ENCODE measurements around the gene ARF1.

ARF1 gene

GRCh38 chr1:228050571-228051231 is 31.8 kb upstream of the ARF1 start:
- peak; percentile 57 for DNase-seq (ENCODE audit: low spot score)

GRCh38 chr1:228058172-228058948 is 24.1 kb upstream of the ARF1 start:
- no peak for DNase-seq (ENCODE audit: low spot score)

- DNase-seq (ENCODE audit: low spot score) = no peak
Observed at GRCh38 chr1:228058949-228059633, 23.4 kb upstream of the ARF1 start.

GRCh38 chr1:228059634-228060457 is 22.7 kb upstream of the ARF1 start:
- DNase-seq (ENCODE audit: low spot score) = no peak

GRCh38 chr1:228060458-228061190 is 21.9 kb upstream of the ARF1 start:
- no peak for DNase-seq (ENCODE audit: low spot score)

GRCh38 chr1:228061411-228062084 is 21.0 kb upstream of the ARF1 start:
- DNase-seq (ENCODE audit: low spot score) = no peak

- no peak for DNase-seq (ENCODE audit: low spot score)
Observed at GRCh38 chr1:228062085-228062791, 20.3 kb upstream of the ARF1 start.

- no peak for DNase-seq (ENCODE audit: low spot score)
Observed at GRCh38 chr1:228062812-228063211, 19.7 kb upstream of the ARF1 start.

GRCh38 chr1:228063251-228064191 is 19.0 kb upstream of the ARF1 start:
- DNase-seq (ENCODE audit: low spot score) = no peak

GRCh38 chr1:228064296-228064695 is 18.2 kb upstream of the ARF1 start:
- DNase-seq (ENCODE audit: low spot score) = no peak

- DNase-seq (ENCODE audit: low spot score) = no peak
Observed at GRCh38 chr1:228064741-228065542, 17.6 kb upstream of the ARF1 start.

- no peak for DNase-seq (ENCODE audit: low spot score)
Observed at GRCh38 chr1:228065543-228066347, 16.8 kb upstream of the ARF1 start.

- DNase-seq (ENCODE audit: low spot score) = no peak
Observed at GRCh38 chr1:228066416-228066815, 16.1 kb upstream of the ARF1 start.

- no peak for DNase-seq (ENCODE audit: low spot score)
Observed at GRCh38 chr1:228066891-228067654, 15.4 kb upstream of the ARF1 start.

- DNase-seq (ENCODE audit: low spot score) = no peak
Observed at GRCh38 chr1:228068359-228068758, 14.1 kb upstream of the ARF1 start.

- no peak for DNase-seq (ENCODE audit: low spot score)
Observed at GRCh38 chr1:228070173-228070572, 12.3 kb upstream of the ARF1 start.

GRCh38 chr1:228070851-228071250 is 11.7 kb upstream of the ARF1 start:
- no peak for DNase-seq (ENCODE audit: low spot score)
